Transverse colon (tissue), 4 donors: ENCODE data around the gene CDS1. TPM values are rescaled to one million over a fixed set of nuclear protein-coding genes. Genes with fewer than 3 reads are reported as not detected.

ENCODE experiments used
- DNase-seq: peaks from one replicate; pipeline ENCODE4 v3.0.0-alpha.2; 2019
- H3K27ac ChIP-seq, 4 donors: fragments of 200-600 bp; sonication (generic); 2 replicates each; pipeline ENCODE4 v1.5.1; 2016 to 2018; ENCODE audit warnings: inconsistent platforms in 4 of 4
- H3K27me3 ChIP-seq: fragments of 200-600 bp; sonication (generic); 2 replicates; pipeline ENCODE4 v1.5.1; 2017; ENCODE audit warnings: inconsistent platforms
- H3K36me3 ChIP-seq, 4 donors: fragments of 200-600 bp; sonication (generic); 2 replicates each; pipeline ENCODE4 v1.5.1; 2017 to 2019; ENCODE audit warnings: inconsistent platforms in 4 of 4
- H3K4me1 ChIP-seq, 4 donors: fragments of 200-600 bp; sonication (generic); 2 replicates each; pipeline ENCODE4 v1.5.1; 2017 to 2020; ENCODE audit warnings: inconsistent platforms in 4 of 4
- H3K4me3 ChIP-seq, 4 donors: fragments of 200-600 bp; sonication (generic); 1 replicate in 1 of 4; 2 replicates in 3 of 4; pipeline versions ENCODE4 v1.5.1 to v1.6.1; 2017 to 2019; ENCODE audit warnings: inconsistent platforms in 4 of 4
- H3K9me3 ChIP-seq, 2 donors: fragments of 200-600 bp; sonication (generic); 2 replicates each; pipeline ENCODE4 v1.5.1; 2017 to 2019; ENCODE audit warnings: inconsistent platforms in 2 of 2
- EP300 ChIP-seq: sonication (generic); formaldehyde crosslinking; IDR thresholded peaks from one replicate; pipeline ENCODE4 v1.6.1; 2017; ENCODE audit warnings: antibody characterized with exemption, low read depth
- POLR2A ChIP-seq: fragments of 450-650 bp; IDR thresholded peaks from one replicate; pipeline ENCODE4 v1.6.1; 2016; ENCODE audit warnings: antibody characterized with exemption, mild to moderate bottlenecking, moderate library complexity
- POLR2AphosphoS5 ChIP-seq, 3 donors: sonication (generic); formaldehyde crosslinking; IDR thresholded peaks; one replicate each; pipeline ENCODE4 v1.6.1; 2016; ENCODE audit warnings: antibody characterized with exemption in 3 of 3
- WGBS, 2 donors: methylation state at CpG; one replicate each; pipeline ENCODE4 v1.1.5; 2018; ENCODE audit warnings: low coverage in 1 of 2; 5-methylcytosine and 5-hydroxymethylcytosine counted together
- in situ Hi-C, 4 donors: fragments of 200-750 bp; cut with MboI; loops; one replicate each; pipeline versions ENCODE4 v1.15.0 to v1.15.1; 2017; ENCODE audit warnings: low sequenced_read_pairs in 3 of 4, low pct_ligation_motif_present in 1 of 4, low pct_unique_long_range_greater_than_20kb in 1 of 4
- intact Hi-C: fragments of 100-400 bp; cut with DNase I; formaldehyde crosslinking; loops from one replicate; pipeline ENCODE4 v1.15.1; 2023; ENCODE audit warnings: low total_unique reads
- total RNA-seq, 4 donors: library from RNA; depleted of rRNA; stranded (reverse); fragments of >200 nt; gene quantifications; one replicate each; pipeline ENCODE4 v1.1.0, GENCODE V29; 2016
- TF ChIP-seq, protein P1 (sequence below), 5 experiments: fragments of 200-600 bp in 3 of 5; fragments of 450-650 bp in 2 of 5; sonication (generic) in 3 of 5; IDR thresholded peaks; 1 replicate in 2 of 5; 2 replicates in 3 of 5; pipeline ENCODE4 v1.5.1; 2016 to 2017; ENCODE audit warnings: antibody characterized with exemption in 5 of 5, inconsistent platforms in 3 of 5, mild to moderate bottlenecking in 2 of 5, moderate library complexity in 1 of 5

The CDS1 gene
- total RNA-seq, 4 donors from 2014 or later, result 21.6 to 44.0 (median 34.5) TPM

DNA sequence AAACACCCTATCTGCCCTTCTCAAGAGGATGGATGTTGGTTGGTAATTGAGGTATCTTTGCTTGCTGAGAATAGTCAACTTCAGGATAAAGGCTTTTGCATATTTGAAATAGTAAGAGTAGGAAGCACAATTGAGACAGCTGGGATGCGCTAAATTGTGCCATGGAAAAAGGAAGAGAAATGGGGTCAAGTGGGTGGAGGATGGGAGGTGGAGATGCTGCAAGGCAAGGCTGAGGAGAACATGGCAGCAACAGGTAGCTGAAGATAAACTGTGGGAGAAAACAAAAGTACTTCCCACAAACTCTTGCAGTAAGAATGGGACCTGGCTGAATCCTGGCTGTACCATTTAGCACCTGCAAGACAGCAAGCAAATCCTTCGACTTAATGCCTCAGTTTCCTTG lies 13.9 kb upstream of the CDS1 start:
- no peaks in the 10 kb centered on the region for H3K9me3 ChIP-seq
- TF ChIP-seq POLR2AphosphoS5 (IDR thresholded peaks at IDR 0.05) (no peak), EP300 (no peak), POLR2A (no peak)
- TF ChIP-seq, protein P1, sequence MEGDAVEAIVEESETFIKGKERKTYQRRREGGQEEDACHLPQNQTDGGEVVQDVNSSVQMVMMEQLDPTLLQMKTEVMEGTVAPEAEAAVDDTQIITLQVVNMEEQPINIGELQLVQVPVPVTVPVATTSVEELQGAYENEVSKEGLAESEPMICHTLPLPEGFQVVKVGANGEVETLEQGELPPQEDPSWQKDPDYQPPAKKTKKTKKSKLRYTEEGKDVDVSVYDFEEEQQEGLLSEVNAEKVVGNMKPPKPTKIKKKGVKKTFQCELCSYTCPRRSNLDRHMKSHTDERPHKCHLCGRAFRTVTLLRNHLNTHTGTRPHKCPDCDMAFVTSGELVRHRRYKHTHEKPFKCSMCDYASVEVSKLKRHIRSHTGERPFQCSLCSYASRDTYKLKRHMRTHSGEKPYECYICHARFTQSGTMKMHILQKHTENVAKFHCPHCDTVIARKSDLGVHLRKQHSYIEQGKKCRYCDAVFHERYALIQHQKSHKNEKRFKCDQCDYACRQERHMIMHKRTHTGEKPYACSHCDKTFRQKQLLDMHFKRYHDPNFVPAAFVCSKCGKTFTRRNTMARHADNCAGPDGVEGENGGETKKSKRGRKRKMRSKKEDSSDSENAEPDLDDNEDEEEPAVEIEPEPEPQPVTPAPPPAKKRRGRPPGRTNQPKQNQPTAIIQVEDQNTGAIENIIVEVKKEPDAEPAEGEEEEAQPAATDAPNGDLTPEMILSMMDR (IDR thresholded peaks at IDR 0.05), result no peak
- WGBS, 2 donors, result 77 to 94% methylated on average over 2 of the region's 2 CpGs
- in situ Hi-C loops, result no loop called here
- no peaks in the 10 kb centered on the region for H3K27me3 ChIP-seq
- H3K4me3 ChIP-seq, result no peak overlapping the region
- no peaks in the 10 kb centered on the region for H3K4me1 ChIP-seq
- H3K36me3 ChIP-seq, result no peaks in the 10 kb centered on the region
- DNase-seq, result no peak
- H3K27ac ChIP-seq, result no peak overlapping the region
- intact Hi-C loops, result no loop called here

DNA sequence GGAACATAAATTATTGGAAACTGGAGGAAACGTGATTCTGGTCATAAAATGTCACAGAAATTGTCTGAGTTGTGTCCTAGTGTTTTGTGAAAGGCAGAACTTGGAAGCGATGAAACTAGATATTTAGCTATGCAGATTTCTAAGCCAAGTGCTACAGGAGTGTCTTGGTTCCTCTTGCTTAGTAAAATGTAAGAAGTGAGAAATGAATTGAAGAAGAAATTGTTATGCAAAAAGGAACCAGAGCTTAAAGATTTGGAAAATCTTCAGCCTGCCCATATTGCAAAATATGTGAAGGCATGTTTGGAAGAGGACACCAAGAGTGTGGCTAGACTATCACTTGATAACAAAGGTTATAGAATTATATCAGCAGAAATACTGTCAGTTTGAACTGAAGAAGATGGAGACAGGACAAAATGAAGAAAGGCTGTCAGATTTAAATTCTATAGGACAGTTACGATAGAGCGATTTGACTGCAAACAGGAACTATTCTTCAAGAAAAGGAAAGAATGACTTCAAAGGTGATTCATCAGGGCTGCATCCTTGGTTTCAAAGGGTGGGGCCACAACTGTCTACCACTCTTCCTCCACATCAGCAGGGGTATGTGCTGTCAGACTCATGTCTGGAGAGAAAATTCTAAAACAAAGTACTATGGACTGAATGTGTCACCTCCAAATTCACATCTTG lies 9.4 kb upstream of the CDS1 start:
- Histone ChIP-seq H3K9me3 (no peaks in the 10 kb centered on the region), H3K27ac (no peak overlapping the region), H3K36me3 (no peaks in the 10 kb centered on the region), H3K4me1 (no peaks in the 10 kb centered on the region), H3K27me3 (no peaks in the 10 kb centered on the region), H3K4me3 (no peak overlapping the region)
- DNase-seq, result no peak
- WGBS, 2 donors, result 75 to 82% methylated on average over 4 of the region's 4 CpGs
- TF ChIP-seq, protein P1 (IDR thresholded peaks at IDR 0.05), result no peak
- TF ChIP-seq POLR2AphosphoS5 (IDR thresholded peaks at IDR 0.05) (no peak), POLR2A (no peak), EP300 (no peak)
- in situ Hi-C loops, result no loop called here
- intact Hi-C loops, result no loop called here

DNA sequence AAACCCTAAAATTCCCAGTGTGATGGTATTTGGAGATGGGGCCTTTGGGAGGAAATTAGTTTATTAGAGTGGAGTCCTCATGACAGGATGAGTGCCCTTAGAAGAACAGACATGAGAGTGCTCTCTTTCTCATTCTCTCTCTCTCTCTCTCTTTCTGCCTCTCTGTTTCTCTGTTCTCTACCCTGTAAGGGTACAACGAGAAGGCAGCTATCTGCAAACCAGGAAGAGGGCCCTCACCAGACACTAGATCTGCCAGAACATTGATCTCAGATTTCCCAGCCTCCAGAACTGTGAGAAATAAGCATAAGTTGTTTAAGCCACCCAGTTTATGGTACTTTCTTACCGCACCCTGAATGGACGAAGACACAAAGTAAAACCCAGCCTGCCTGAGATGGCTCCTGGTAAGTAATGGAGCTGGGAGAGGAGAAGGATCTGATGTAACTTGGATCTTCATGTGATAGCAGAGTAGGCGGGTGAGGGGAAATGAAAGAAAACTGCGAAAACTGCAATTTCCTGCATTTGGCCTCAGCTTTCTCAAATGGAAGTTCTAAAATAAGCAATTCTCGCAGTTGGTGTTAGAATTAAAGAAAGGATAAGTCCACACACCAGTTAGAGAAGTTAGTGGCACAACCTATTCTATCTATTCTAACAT lies 8.7 kb upstream of the CDS1 start:
- no peak overlapping the region for H3K4me3 ChIP-seq
- no peak for TF ChIP-seq POLR2A
- TF ChIP-seq, protein P1 (IDR thresholded peaks at IDR 0.05), result no peak
- TF ChIP-seq POLR2AphosphoS5 (IDR thresholded peaks at IDR 0.05), result no peak
- no peak for TF ChIP-seq EP300
- H3K27me3 ChIP-seq, result no peaks in the 10 kb centered on the region
- in situ Hi-C loops (no loop called here), intact Hi-C loops (no loop called here)
- no peaks in the 10 kb centered on the region for H3K36me3 ChIP-seq
- no peaks in the 10 kb centered on the region for H3K9me3 ChIP-seq
- 75 to 95% methylated on average over 5 to 6 of the region's 6 CpGs for WGBS, 2 donors
- H3K4me1 ChIP-seq, result no peaks in the 10 kb centered on the region
- DNase-seq, result no peak
- H3K27ac ChIP-seq, result no peak overlapping the region

DNA sequence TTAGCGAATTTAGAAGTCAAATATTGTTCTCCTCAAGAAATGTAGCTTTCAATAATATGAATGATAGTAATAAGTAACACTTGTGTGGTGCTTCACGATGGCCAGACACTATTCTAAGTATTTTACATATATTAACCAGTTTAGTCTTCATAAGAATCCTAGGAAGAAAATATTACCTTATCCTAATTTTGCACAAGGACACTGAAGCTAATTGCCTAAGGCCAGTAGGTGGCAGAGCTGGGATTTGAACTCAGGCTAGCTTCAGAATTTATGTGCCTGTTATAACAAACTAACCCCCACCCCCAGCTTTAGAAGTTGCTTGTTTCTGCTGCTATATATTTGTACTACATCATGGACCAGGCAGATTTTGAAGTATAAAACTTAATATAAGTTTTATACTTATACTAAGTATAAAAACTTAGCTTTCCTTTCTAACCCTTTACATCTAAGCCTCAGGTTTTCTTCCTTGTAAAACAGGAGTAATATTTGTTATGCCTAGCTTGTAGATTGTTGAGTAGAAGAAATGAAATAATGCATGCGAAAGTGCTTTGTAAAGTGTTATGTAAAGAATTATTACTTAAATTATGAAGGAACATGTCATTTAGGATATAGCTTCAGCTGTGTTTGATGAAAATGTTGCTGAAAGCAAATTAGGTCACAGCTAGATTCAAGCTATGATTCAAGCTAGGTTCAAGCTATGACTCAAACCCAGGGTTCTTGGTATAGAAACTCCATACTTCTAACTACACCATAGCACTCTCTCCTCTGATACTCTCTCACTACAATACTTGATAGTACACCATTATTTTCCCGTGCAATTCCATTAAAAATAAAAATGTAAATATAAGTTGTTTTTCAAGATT lies 4.2 kb upstream of the CDS1 start:
- H3K36me3 ChIP-seq, result no peaks in the 10 kb centered on the region
- 63 to 66% methylated on average over 4 of the region's 4 CpGs for WGBS, 2 donors
- in situ Hi-C loops (no loop called here), intact Hi-C loops (no loop called here)
- no peak overlapping the region for H3K27ac ChIP-seq
- TF ChIP-seq, protein P1 (IDR thresholded peaks at IDR 0.05), result peak in 4 of 5 experiments; percentile 37 to 51 (median 42)
- TF ChIP-seq POLR2AphosphoS5 (IDR thresholded peaks at IDR 0.05), result no peak
- peak; percentile 20 for DNase-seq
- H3K4me1 ChIP-seq, result peaks cover 4 to 9% (median 5%) of the 10 kb centered on the region in 4 donors
- no peaks in the 10 kb centered on the region for H3K9me3 ChIP-seq
- no peak overlapping the region for H3K4me3 ChIP-seq
- H3K27me3 ChIP-seq, result peaks cover 4% of the 10 kb centered on the region
